Measurements from ENCODE around the gene PLCXD3. TPM values are rescaled to one million over a fixed set of nuclear protein-coding genes. Genes with fewer than 3 reads are reported as not detected.

PLCXD3 gene
- total and polyA plus RNA-seq, 2 of the 4 experiments (the other 2 are of a cell fraction) = under 0.01 to 0.02 TPM

DNA sequence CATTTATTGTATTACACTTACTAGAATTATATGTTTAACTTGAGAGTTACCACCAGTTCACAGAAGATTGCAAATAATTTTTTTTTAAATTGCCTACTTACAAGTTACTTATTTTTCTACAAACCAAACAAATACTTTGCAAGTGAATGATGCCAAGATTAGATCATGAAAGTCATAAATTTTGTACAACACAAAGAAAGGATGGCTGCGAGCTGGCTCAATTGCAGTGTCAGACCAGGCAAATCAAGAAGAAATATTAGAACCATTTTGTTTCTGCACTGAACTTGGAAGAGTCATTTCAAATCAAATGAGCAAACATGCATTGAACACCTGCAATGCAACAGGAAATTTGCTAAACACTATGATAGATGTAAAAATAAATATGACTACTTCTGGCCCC, 97.3 kb downstream of the PLCXD3 start:
- no TSS peak for BruUV-seq (replicated peaks)
- TF ChIP-seq CEBPB (IDR thresholded peaks at IDR 0.05; ENCODE audit: low read depth, low read length) (no peak), BHLHE40 (IDR thresholded peaks at IDR 0.05; ENCODE audit: low read depth, low read length) (no peak), NFE2L2 (IDR thresholded peaks at IDR 0.05; ENCODE audit: low read depth, low read length) (no peak), POLR2A (IDR thresholded peaks at IDR 0.05; ENCODE audit: low read depth, low read length) (no peak), MAFK (IDR thresholded peaks at IDR 0.05; ENCODE audit: low read depth, low read length) (no peak), RFX5 (IDR thresholded peaks at IDR 0.05; ENCODE audit: low read depth, low read length) (no peak), RAD21 (IDR thresholded peaks at IDR 0.05; ENCODE audit: low read length) (no peak), MXI1 (IDR thresholded peaks at IDR 0.05; ENCODE audit: borderline replicate concordance, low read depth, low read length) (no peak)
- TF ChIP-seq, protein P1, sequence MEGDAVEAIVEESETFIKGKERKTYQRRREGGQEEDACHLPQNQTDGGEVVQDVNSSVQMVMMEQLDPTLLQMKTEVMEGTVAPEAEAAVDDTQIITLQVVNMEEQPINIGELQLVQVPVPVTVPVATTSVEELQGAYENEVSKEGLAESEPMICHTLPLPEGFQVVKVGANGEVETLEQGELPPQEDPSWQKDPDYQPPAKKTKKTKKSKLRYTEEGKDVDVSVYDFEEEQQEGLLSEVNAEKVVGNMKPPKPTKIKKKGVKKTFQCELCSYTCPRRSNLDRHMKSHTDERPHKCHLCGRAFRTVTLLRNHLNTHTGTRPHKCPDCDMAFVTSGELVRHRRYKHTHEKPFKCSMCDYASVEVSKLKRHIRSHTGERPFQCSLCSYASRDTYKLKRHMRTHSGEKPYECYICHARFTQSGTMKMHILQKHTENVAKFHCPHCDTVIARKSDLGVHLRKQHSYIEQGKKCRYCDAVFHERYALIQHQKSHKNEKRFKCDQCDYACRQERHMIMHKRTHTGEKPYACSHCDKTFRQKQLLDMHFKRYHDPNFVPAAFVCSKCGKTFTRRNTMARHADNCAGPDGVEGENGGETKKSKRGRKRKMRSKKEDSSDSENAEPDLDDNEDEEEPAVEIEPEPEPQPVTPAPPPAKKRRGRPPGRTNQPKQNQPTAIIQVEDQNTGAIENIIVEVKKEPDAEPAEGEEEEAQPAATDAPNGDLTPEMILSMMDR (conservative IDR thresholded peaks at IDR 0.05; ENCODE audit: low read depth, low read length) = no peak
- TF ChIP-seq, protein P2, sequence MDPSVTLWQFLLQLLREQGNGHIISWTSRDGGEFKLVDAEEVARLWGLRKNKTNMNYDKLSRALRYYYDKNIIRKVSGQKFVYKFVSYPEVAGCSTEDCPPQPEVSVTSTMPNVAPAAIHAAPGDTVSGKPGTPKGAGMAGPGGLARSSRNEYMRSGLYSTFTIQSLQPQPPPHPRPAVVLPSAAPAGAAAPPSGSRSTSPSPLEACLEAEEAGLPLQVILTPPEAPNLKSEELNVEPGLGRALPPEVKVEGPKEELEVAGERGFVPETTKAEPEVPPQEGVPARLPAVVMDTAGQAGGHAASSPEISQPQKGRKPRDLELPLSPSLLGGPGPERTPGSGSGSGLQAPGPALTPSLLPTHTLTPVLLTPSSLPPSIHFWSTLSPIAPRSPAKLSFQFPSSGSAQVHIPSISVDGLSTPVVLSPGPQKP (IDR thresholded peaks at IDR 0.05; ENCODE audit: borderline replicate concordance, low read depth, low read length) = no peak
- intact Hi-C loops (cut with micrococcal nuclease) = loop anchor here (5.0 kb wide), 1 partner anchor 136 kb away; no protein-coding TSS in a partner anchor
- Histone ChIP-seq H3K14ac (replicated peaks; ENCODE audit: low read depth, low read length) (no peak overlapping the region), H3K4me1 (ENCODE audit: control insufficient read depth, insufficient read depth, low read length) (peaks cover 10% of the 10 kb centered on the region), H3K9me3 (ENCODE audit: control insufficient read depth, insufficient read depth, low read length) (no peaks in the 10 kb centered on the region), H2BK15ac (ENCODE audit: low read depth, low read length) (no peak overlapping the region), H4K20me1 (ENCODE audit: insufficient read depth, low read length) (no peaks in the 10 kb centered on the region), H3K56ac (ENCODE audit: extremely low read depth, insufficient read depth, low read length) (no peak overlapping the region), H2AK9ac (replicated peaks; ENCODE audit: low read depth, low read length, poor library complexity) (no peak overlapping the region), H2BK120ac (ENCODE audit: low read depth, low read length) (peak overlapping the region; percentile 6), H3K9ac (ENCODE audit: low read depth, low read length) (no peak overlapping the region), H4K5ac (ENCODE audit: low read depth, low read length) (no peak overlapping the region), H2BK5ac (ENCODE audit: low read depth, low read length, poor library complexity, severe bottlenecking) (peak overlapping the region; percentile 35), H2AFZ (replicated peaks; ENCODE audit: low read length, poor library complexity) (no peak overlapping the region), H3K18ac (ENCODE audit: low read depth, low read length) (peak overlapping the region; percentile 55; the same call in 1 of the 2 replicates), H3K4me2 (ENCODE audit: low read depth, low read length) (no peak overlapping the region), H3K36me3 (ENCODE audit: control insufficient read depth, insufficient read depth, low read length) (no peaks in the 10 kb centered on the region), H3K4me3 (ENCODE audit: insufficient read depth, low read depth, low read length) (no peak overlapping the region), H2BK20ac (ENCODE audit: low read depth, low read length) (peak overlapping the region; percentile 75; the same call in 1 of the 2 replicates), H3K27ac (ENCODE audit: insufficient read depth, low read length) (no peak overlapping the region), H3K79me1 (ENCODE audit: low read depth in 1 of 2, low read length in 2 of 2) (no peaks in the 10 kb centered on the region), H2AK5ac (ENCODE audit: low read depth, low read length) (no peak overlapping the region), H4K91ac (ENCODE audit: insufficient read depth, low read depth, low read length) (no peak overlapping the region; the same call in 1 of the 2 replicates), H4K8ac (ENCODE audit: low read depth in 2 of 2, low read length in 2 of 2) (peak overlapping the region in 1 of 2 experiments; percentile 35; a peak in 2 of 4 replicates), H3K4ac (ENCODE audit: low read depth, low read length) (0 out of 2 replicates have a peak overlapping the region, but pooled peaks have one; percentile 22), H3K27me3 (ENCODE audit: control insufficient read depth, insufficient read depth, low read length) (no peaks in the 10 kb centered on the region), H3K9me1 (ENCODE audit: insufficient read depth, low read length) (peaks cover 4% of the 10 kb centered on the region), H3K23ac (ENCODE audit: low read depth, low read length) (no peak overlapping the region)
- dilution Hi-C loops (cut with HindIII; ENCODE audit: low sequenced_read_pairs, unreplicated experiment) = no loop called here
- POLR2A ChIA-PET (ENCODE audit: unreplicated experiment) = no interaction called here
- CTCF ChIA-PET = no interaction called here
- no peak for DNase-seq
- no peak for ATAC-seq (ENCODE audit: low read depth)
- in situ Hi-C loops (cut with MboI; ENCODE audit: low sequenced_read_pairs) = no loop called here
- no CpG with 5 or more reads among the region's 1 CpG for WGBS, 2 experiments (ENCODE audit: extremely low coverage in 2 of 2, insufficient read length in 1 of 2)

All from IMR-90 (cell line).